Progenitor cell of endocrine pancreas (in vitro differentiated cells): ENCODE results near the gene ABTB2. TPM values are rescaled to one million over a fixed set of nuclear protein-coding genes. Genes with fewer than 3 reads are reported as not detected.
A peak's percentile ranks its signal among the peaks of the same experiment; 100 is the strongest.

ENCODE experiments used
- DNase-seq: peaks from one replicate; pipeline ENCODE4 v3.0.0; 2021; ENCODE audit warnings: low spot score; ENCODE audit not compliant: unreplicated experiment
- H3K27ac Mint-ChIP-seq: 2 replicates; pipeline ENCODE4 v1.8.0; 2021; ENCODE audit warnings: mild to moderate bottlenecking, moderate library complexity, mixed read lengths
- H3K27me3 Mint-ChIP-seq: 2 replicates; pipeline ENCODE4 v1.8.0; 2021; ENCODE audit warnings: mixed read lengths
- H3K36me3 Mint-ChIP-seq: 2 replicates; pipeline ENCODE4 v1.8.0; 2022; ENCODE audit warnings: mixed read lengths; ENCODE audit not compliant: insufficient read depth
- H3K4me1 Mint-ChIP-seq: 2 replicates; pipeline ENCODE4 v1.8.0; 2021; ENCODE audit warnings: low read depth, mixed read lengths
- H3K4me3 Mint-ChIP-seq: 2 replicates; pipeline ENCODE4 v1.8.0; 2021; ENCODE audit warnings: low read depth, mild to moderate bottlenecking, moderate library complexity, mixed read lengths
- H3K9me3 Mint-ChIP-seq: 2 replicates; pipeline ENCODE4 v1.8.0; 2021; ENCODE audit warnings: low read depth, mixed read lengths
- total RNA-seq: library from RNA; stranded (reverse); gene quantifications from 2 replicates; pipeline ENCODE4 v1.2.1, GENCODE V29; 2021
- TF ChIP-seq, protein P1 (sequence below): fragments of 200-600 bp; sonication (generic); IDR thresholded peaks from one replicate; pipeline ENCODE4 v1.5.0; 2021; ENCODE audit warnings: antibody characterized with exemption, mild to moderate bottlenecking; ENCODE audit not compliant: unreplicated experiment

Gene ABTB2
- total RNA-seq, 1 donor from 2014 or later: 19.5 TPM

DNA sequence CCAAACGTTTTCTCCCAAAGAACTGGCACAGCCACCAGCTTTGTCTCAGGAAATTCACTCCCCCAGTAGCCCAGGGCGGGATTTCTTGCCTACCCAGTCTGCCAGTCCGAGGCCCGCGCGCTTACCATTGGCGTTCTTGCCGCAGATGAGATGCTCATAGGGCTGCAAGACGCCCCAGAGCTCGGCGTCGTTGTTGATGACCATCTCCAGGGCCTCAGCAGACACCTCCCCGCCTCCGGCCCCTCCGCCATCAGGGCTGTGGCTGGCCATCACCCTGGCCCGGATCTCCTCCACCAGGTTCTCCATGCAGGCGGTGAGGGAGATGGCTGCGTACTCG is 1.3 kb downstream of the ABTB2 start:
- Mint-ChIP-seq H3K4me3 (peak overlapping the region; percentile 71), H3K9me3 (no peaks in the 10 kb centered on the region), H3K4me1 (peaks cover 20% of the 10 kb centered on the region), H3K36me3 (peaks cover 3% of the 10 kb centered on the region), H3K27me3 (peaks cover 25% of the 10 kb centered on the region), H3K27ac (no peak overlapping the region)
- peak; percentile 36 for DNase-seq
- TF ChIP-seq, protein P1, sequence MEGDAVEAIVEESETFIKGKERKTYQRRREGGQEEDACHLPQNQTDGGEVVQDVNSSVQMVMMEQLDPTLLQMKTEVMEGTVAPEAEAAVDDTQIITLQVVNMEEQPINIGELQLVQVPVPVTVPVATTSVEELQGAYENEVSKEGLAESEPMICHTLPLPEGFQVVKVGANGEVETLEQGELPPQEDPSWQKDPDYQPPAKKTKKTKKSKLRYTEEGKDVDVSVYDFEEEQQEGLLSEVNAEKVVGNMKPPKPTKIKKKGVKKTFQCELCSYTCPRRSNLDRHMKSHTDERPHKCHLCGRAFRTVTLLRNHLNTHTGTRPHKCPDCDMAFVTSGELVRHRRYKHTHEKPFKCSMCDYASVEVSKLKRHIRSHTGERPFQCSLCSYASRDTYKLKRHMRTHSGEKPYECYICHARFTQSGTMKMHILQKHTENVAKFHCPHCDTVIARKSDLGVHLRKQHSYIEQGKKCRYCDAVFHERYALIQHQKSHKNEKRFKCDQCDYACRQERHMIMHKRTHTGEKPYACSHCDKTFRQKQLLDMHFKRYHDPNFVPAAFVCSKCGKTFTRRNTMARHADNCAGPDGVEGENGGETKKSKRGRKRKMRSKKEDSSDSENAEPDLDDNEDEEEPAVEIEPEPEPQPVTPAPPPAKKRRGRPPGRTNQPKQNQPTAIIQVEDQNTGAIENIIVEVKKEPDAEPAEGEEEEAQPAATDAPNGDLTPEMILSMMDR: no peak

DNA sequence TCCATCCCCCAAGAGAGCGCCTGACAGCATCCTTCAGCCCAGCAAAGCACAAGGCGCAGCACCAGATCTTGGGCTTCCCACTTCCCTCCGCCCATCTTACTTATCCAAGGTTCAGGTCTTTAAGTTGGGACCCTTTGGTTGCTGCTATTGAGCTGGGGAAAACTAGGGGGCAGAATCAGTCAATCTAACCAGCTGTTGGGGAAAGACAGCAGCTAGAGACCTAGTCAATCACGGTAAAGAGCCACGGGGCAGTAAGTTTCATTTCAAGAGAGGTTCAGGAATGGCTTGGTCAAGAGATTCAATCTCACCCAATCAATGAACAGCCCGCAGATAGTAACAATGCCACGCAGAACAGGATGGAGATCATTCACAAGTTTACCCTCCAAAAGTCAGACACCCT is 1.7 kb downstream of the ABTB2 start:
- TF ChIP-seq, protein P1: no peak
- Mint-ChIP-seq H3K27ac (no peak overlapping the region), H3K4me1 (peaks cover 20% of the 10 kb centered on the region), H3K4me3 (peak overlapping the region; percentile 71), H3K36me3 (peaks cover 3% of the 10 kb centered on the region), H3K27me3 (peaks cover 25% of the 10 kb centered on the region), H3K9me3 (no peaks in the 10 kb centered on the region)
- DNase-seq: no peak

DNA sequence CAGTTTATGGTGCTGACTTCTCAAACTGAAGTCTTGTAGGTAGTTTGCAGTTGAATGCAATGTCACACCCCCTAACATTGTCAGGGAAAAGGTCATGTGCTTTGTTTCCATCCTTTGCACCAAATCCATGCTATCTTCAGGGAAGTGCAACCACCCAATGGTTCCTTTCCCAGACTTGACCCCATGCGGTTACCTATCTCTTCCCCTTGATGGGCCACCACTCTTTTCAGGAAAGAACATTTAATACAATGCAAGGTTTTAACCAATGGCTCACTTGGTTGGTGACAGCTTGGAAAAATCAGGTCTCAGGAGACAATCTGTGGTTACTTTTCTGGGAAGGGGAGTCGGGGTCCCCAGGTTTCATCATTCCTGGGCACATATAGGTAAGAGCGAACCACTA is 2.1 kb downstream of the ABTB2 start:
- TF ChIP-seq, protein P1: no peak
- Mint-ChIP-seq H3K4me1 (peaks cover 20% of the 10 kb centered on the region), H3K27ac (no peak overlapping the region), H3K27me3 (peaks cover 25% of the 10 kb centered on the region), H3K9me3 (no peaks in the 10 kb centered on the region), H3K4me3 (peak overlapping the region; percentile 71), H3K36me3 (peaks cover 3% of the 10 kb centered on the region)
- no peak for DNase-seq

DNA sequence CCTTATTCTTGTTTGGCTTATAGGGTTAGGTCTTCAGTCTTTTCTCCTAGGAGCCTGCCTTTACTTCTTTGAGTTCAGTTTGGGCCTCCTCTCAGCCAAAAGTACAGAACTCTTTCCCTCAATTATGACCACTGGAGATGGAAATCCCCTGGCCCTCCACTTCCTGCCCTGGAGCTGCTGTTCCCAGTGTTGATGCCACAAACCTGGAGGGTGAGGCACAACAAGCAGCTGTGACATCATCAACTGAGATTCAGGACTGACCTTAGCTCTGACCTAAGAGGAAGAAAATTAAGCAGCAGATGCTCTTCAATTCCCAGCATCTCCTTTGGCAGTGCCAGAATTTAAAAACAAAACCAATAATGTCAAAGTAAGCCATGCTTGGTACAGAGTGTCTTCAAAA is 3.0 kb downstream of the ABTB2 start:
- peaks cover 25% of the 10 kb centered on the region for H3K27me3 Mint-ChIP-seq
- H3K27ac Mint-ChIP-seq: no peak overlapping the region
- peak overlapping the region; percentile 15 for H3K4me3 Mint-ChIP-seq
- H3K4me1 Mint-ChIP-seq: peaks cover 20% of the 10 kb centered on the region
- no peaks in the 10 kb centered on the region for H3K9me3 Mint-ChIP-seq
- no peak for DNase-seq
- TF ChIP-seq, protein P1: no peak
- peaks cover 3% of the 10 kb centered on the region for H3K36me3 Mint-ChIP-seq

DNA sequence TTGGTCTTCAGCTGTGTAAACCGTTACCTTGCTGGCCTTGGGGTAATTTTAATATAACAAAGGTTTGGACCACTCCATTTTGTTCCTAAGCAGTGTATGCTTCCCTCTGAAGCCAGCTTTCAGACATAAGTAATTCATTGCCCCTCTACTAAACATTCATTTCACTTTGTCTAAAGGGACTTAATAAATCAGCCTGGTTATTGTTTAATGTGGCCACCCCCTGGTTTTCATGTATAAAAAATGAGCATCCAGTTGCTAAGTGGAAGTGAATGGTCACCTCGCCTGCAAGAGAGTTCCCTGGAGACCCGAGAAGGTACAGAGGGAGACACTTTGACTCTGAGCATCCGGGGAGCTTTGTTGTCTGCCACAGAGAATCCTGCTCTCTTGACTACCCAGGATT is 3.9 kb downstream of the ABTB2 start:
- H3K27me3 Mint-ChIP-seq: peaks cover 23% of the 10 kb centered on the region

More for the DNA sequence above, 3.9 kb downstream of the ABTB2 start:
- TF ChIP-seq, protein P1: no peak
- Mint-ChIP-seq H3K9me3 (no peaks in the 10 kb centered on the region), H3K4me3 (peak overlapping the region; percentile 46), H3K27ac (no peak overlapping the region), H3K4me1 (peaks cover 22% of the 10 kb centered on the region), H3K36me3 (peaks cover 3% of the 10 kb centered on the region)
- DNase-seq: no peak
